HEK293T (cell line): ENCODE data around the gene EXD3.
"Not testable (repeated sequence)": the region's sequence is repeated elsewhere in the genome, so short reads cannot be mapped to it uniquely, and the experiment has no call there.

Source experiments
- CTCF ChIA-PET: fragments of 350-600 bp; formaldehyde crosslinking; extraction: SDS; loops from one replicate; lab custom pipeline; 2021; ENCODE audit warnings: antibody characterized with exemption, inconsistent platforms; lab: Yijun Ruan, JAX
- POLR2A ChIA-PET: fragments of 350-600 bp; formaldehyde crosslinking; extraction: SDS; loops from one replicate; lab custom pipeline; 2020; ENCODE audit warnings: antibody characterized with exemption, inconsistent platforms; lab: Yijun Ruan, JAX
- DNase-seq: peaks from one replicate; pipeline ENCODE4 v3.0.0; 2012; ENCODE audit warnings: mixed read lengths; ENCODE audit errors: extremely low spot score
- ARNT ChIP-seq: fragments of 450-650 bp; IDR thresholded peaks from 2 replicates; pipeline ENCODE4 v1.6.1; 2017; ENCODE audit warnings: mild to moderate bottlenecking
- BHLHE40 ChIP-seq: fragments of 450-650 bp; IDR thresholded peaks from 2 replicates; pipeline ENCODE4 v1.6.1; 2016; ENCODE audit warnings: mild to moderate bottlenecking, moderate library complexity, borderline replicate concordance
- CTBP1 ChIP-seq: fragments of 450-650 bp; IDR thresholded peaks from 2 replicates; pipeline ENCODE4 v1.6.1; 2016; ENCODE audit warnings: borderline replicate concordance
- ELF4 ChIP-seq: fragments of 450-650 bp; IDR thresholded peaks from 2 replicates; pipeline ENCODE4 v1.6.1; 2017; ENCODE audit warnings: antibody characterized with exemption
- FOXA1 ChIP-seq: fragments of 450-650 bp; IDR thresholded peaks from 2 replicates; pipeline ENCODE4 v1.6.1; 2016; ENCODE audit warnings: mild to moderate bottlenecking
- FOXK2 ChIP-seq: fragments of 450-650 bp; IDR thresholded peaks from 2 replicates; pipeline ENCODE4 v1.6.1; 2016; ENCODE audit warnings: mild to moderate bottlenecking
- FOXM1 ChIP-seq: fragments of 450-650 bp; IDR thresholded peaks from 2 replicates; pipeline ENCODE4 v1.6.1; 2017; ENCODE audit warnings: mild to moderate bottlenecking, borderline replicate concordance
- HDGF ChIP-seq: fragments of 450-650 bp; IDR thresholded peaks from 2 replicates; pipeline ENCODE4 v1.6.1; 2017; ENCODE audit warnings: antibody characterized with exemption, borderline replicate concordance
- L3MBTL2 ChIP-seq: fragments of 450-650 bp; conservative IDR thresholded peaks from 2 replicates; pipeline ENCODE4 v1.6.1; 2016; ENCODE audit warnings: mild to moderate bottlenecking
- LEF1 ChIP-seq: fragments of 450-650 bp; IDR thresholded peaks from 2 replicates; pipeline ENCODE4 v1.6.1; 2017; ENCODE audit warnings: mild to moderate bottlenecking, borderline replicate concordance
- NFRKB ChIP-seq: fragments of 450-650 bp; IDR thresholded peaks from 2 replicates; pipeline ENCODE4 v1.6.1; 2016; ENCODE audit warnings: mild to moderate bottlenecking, moderate library complexity
- PKNOX1 ChIP-seq: fragments of 450-650 bp; IDR thresholded peaks from 2 replicates; pipeline ENCODE4 v1.6.1; 2016
- SP1 ChIP-seq: fragments of 450-650 bp; IDR thresholded peaks from 2 replicates; pipeline ENCODE4 v1.6.1; 2017
- SUZ12 ChIP-seq: fragments of 450-650 bp; IDR thresholded peaks from 2 replicates; pipeline ENCODE4 v1.6.1; 2016; ENCODE audit warnings: mild to moderate bottlenecking
- TARDBP ChIP-seq: fragments of 450-650 bp; IDR thresholded peaks from 2 replicates; pipeline ENCODE4 v1.6.1; 2016
- ZNF384 ChIP-seq: fragments of 450-650 bp; IDR thresholded peaks from 2 replicates; pipeline ENCODE4 v1.6.1; 2016

Gene EXD3, protein sequence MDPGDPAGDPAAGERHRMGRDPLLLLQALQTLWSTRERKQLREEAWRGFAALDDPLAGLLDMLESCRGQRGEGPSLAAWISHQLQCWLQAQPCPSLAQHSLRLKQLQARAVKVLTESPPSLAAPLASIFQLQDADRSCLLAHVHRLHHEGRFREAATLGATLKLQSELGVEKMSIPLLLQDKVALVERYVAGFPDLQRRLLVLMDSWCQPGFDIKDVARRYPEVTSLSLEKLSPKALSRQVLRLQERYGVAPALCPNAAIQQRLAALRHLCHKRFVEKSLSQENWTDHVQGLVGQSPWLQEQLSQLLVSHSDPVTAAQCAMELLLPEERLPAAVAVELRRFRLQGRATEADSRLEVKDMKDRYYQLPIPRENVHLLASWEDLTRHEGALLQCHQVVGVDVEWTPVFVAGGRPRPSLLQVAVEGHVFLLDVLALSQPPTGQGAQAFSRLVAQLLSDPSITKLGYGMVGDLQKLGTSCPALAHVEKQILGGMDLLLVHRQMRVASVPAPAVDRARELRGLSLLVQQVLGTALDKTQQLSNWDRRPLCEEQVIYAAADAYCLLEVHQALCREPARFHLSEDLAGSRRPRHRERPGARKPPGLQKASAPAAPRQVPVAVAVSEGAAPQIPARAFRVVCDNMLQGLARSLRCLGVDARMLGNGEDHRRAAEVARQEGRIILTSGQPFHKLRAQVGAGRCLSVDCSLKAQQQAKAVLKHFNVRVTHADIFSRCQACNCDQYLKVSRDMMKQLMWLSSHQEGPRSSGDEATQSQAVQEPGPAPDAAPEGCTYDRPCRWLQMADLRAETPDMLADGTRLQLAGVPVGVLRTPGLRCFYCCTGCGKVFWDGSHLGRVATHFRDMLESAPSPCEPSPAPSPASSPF

DNA sequence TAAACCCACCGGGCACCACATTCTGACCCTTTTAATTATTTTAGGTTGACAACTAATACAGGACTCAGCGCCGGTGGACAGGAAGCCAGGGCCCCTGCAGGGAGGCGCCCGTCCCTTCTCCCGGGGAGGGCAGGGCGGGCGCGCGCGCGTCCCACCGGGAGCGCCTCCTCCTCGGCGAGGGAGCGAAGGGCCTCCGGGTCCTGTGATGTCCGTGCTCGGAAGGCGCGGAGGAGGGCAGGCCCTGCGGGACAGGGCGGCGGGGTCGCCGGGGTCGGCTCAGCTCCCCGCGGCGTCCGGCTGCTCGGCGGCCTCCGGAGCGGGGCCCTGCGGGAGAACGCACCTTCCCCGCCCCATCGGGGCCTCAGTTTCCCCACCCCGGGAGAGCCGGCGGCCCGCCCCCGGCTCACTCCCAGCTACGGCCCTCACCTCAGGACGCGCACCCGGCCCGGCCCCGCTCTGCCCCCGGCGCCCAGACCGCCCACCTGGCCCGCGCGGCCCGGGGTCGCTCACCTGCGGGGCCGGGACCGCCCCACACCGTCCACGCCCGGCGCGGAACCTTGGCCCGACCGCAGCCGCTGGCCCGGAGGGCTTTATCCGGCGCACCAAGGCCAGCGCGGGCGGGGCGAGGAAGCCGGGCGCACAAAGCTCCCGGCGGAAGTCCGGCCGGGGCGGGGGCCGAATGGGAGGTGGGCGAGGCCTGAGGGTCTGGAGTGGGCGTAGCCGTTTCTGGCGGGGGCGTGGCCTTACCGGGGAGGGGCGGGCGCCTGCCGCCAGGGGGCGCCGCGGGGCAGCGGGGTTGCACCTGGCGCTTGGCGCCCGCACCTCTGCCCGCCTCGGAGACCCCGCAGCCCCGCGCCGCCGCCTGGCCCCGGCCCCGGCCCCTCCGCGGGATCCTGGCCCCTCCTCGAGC is at the start of gene EXD3, which contains the start of gene NOXA1:
Gene EXD3, minus strand, starts transcription at position 559 of the 910 bp plus-strand sequence. CDS start 27,805 bp downstream, outside the sequence.
Gene NOXA1, plus strand, starts transcription at position 790 of the 910 bp plus-strand sequence. CDS start 137 bp downstream, outside the sequence.
- CTCF ChIA-PET, result interaction anchor here (0.6 to 1.6 kb wide), 5 partner anchors 11 to 121 kb away, joined by 3 to 4 read pairs (median 4); partner anchors contain the start of gene NRARP
- TF ChIP-seq SUZ12 (no peak), FOXK2 (no peak), ARNT (peak; percentile 76), LEF1 (peak; percentile 85; the same call in 1 of the 2 replicates)
- POLR2A ChIA-PET, result interaction anchor here (0.5 to 2.4 kb wide), 23 partner anchors 8 to 293 kb away, joined by 3 to 18 read pairs (median 3); partner anchors contain the start of genes ENTPD8, MRPL41, NRARP and NSMF
- peak; percentile 99 for DNase-seq

DNA sequence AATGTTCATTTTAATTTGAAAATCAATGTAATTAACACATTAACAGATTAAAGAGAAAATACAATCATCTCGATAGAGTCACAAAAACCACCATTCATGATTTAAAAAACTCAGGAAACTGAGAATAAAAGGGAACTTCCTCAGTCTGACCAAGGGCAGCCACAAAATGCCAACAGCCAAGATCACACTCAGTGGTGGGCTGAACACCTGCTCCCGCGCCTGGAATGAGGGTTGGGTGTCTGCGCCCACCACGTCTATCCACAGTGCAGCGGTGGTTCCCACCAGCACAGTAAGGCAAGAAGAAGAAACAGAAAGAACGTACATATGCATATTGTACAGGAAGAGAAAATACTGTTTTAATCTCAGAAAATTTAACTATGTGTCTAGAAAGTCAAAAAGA is 47.8 kb upstream of the EXD3 start:
- ChIA-PET POLR2A (no interaction called here), CTCF (no interaction called here)
- DNase-seq, result no peak
- no peak for TF ChIP-seq FOXM1
- TF ChIP-seq SUZ12, result no peak
- no peak for TF ChIP-seq ELF4
- no peak for TF ChIP-seq PKNOX1
- no peak for TF ChIP-seq NFRKB
- TF ChIP-seq ARNT, result no peak
- TF ChIP-seq LEF1, result no peak
- TF ChIP-seq TARDBP, result no peak
- TF ChIP-seq L3MBTL2, result no peak
- TF ChIP-seq SP1, result no peak
- TF ChIP-seq FOXK2, result no peak
- TF ChIP-seq HDGF, result no peak
- TF ChIP-seq BHLHE40, result no peak
- TF ChIP-seq FOXA1, result no peak
- no peak for TF ChIP-seq CTBP1
- no peak for TF ChIP-seq ZNF384

GRCh38 chr9:137467896-137468295 is 44.9 kb upstream of the EXD3 start:
- DNase-seq, result no peak
- ChIA-PET POLR2A (no interaction called here), CTCF (no interaction called here)
- TF ChIP-seq CTBP1 (no peak), PKNOX1 (no peak)

DNA sequence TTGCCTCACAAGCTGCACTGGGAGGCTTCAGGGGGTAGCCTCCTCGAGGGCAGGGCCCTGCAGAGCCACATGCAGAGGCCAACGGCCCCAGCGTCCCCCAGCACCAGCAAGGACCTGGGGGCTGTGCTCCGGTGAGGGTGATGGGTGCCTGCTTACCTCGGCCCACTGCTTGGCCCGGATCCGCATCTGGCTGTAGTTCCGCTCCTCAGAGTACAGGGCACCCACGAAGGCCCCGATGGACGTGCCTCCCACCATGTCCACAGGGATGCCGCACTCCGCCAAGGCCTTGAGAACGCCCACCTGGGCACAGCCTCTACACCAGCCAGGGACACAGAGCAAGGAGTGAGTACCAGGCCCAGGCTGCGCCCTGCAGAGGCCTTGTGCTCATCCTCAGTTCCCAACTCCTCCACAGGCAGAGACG is 44.2 kb upstream of the EXD3 start:
- TF ChIP-seq FOXM1, result no peak
- POLR2A ChIA-PET, result no interaction called here
- no peak for DNase-seq
- CTCF ChIA-PET, result no interaction called here

DNA sequence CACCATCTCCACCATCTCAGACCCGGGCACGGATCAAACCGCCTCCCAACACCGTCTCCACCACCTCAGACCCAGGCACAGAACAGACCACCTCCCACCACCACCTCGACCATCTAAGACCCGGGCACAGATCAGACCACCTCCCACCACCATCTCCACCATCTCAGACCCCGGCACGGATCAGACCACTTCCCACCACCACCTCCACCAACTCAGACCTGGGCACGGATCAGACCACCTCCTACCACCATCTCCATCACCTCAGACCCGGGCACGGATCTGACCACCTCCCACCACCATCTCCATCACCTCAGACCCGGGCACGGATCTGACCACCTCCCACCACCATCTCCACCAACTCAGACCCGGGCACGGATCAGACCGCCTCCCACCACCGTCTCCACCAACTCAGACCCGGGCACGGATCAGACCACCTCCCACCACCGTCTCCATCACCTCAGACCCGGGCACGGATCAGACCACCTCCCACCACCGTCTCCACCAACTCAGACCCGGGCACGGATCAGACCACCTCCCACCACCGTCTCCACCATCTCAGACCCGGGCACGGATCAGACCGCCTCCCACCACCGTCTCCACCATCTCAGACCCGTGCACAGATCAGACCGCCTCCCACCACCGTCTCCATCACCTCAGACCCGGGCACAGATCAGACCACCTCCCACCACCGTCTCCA is 43.6 kb upstream of the EXD3 start:
- CTCF ChIA-PET, DNase-seq, POLR2A ChIA-PET: not testable (repeated sequence)

DNA sequence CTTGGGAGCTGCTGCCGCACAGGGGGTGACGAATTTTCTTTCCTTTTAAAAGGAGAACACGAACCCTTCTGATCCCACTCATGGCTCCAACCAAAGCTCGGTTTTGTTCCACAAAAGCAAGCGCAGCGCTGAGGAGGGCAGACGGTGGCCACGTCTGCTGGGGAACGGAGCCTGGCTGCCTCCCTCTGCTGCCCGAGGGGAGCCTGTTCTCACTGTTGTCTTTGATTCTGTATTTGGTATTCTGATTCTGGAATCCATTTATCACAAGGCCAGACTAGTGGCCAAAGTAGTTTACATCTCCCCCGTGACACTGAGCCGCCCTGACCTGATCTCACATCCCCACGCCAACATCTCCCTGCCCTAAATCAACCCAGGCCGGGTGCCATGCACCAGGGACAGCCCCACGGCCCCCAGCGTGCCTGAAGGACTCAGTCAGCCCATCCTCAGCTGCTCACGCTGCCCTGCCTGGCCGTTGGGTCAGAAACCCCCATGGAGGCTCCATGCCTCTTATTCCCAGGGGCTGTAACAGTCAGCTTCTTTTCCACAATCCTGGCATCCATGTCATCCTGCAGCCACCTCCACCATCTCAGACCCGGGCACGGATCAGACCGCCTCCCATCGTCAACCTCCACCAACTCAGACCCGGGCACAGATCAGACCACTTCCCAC is 42.9 kb upstream of the EXD3 start:
- POLR2A ChIA-PET, result no interaction called here
- DNase-seq, result no peak
- TF ChIP-seq SP1, result no peak
- no peak for TF ChIP-seq L3MBTL2
- no peak for TF ChIP-seq ELF4
- no peak for TF ChIP-seq FOXK2
- TF ChIP-seq SUZ12, result no peak
- TF ChIP-seq ARNT, result no peak
- TF ChIP-seq PKNOX1, result no peak
- TF ChIP-seq NFRKB, result no peak
- no peak for TF ChIP-seq ZNF384
- no peak for TF ChIP-seq FOXM1
- TF ChIP-seq BHLHE40, result no peak
- no peak for TF ChIP-seq LEF1
- CTCF ChIA-PET, result no interaction called here
